ENCODE measurements around the gene OR8A1.
"Not testable (repeated sequence)": the region's sequence is repeated elsewhere in the genome, so short reads cannot be mapped to it uniquely, and the experiment has no call there.

OR8A1 gene

DNA sequence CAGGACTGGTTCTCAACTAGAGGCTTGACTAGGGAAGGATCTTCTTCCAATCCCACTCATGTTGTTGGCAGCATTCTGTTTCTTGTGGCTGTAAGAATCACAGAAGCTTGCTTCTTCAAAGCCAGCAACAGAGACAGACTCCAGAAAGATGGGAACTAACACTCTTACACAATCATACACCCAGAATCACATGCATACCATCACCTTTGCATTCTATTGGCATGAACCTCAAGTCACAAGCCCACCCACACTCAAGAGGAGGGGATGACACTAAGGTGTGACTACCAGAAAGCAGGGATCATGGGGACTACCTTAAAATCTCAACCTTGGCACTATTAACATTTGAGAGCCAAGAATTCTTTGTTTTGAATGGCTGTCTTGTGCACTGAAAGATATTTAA, 27.8 kb downstream of the OR8A1 start:
- DNase-seq: no peak

DNA sequence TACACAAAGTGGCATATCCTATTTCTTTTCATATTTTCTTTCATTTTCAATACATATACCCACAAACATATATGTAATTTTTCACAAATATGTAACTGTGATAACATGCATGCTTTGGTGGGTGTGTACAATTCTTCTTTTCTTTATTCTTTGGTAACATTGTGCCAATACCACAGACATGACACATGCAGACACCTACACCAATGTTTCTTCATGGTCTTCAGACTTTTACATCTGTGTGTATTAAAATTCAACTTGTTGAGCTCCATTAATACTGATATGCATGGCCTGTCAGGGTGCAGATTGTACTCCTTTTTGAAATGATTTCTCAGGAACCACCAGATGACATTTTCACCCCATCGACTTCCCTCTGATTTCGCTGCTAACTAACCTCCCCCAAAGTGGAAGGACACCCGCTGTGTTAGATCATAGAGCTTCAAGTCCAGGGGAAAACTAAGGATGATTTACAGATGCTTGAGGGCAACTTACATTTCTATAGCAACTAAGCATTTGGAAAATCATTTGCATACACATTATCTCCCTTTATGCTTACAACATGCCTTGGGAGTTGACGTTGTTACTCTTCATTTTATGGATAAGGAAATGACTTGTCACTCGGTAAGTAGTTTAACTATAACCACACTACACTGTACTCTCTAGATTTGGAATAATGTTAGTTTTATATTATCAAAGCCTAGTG, 31.0 kb downstream of the OR8A1 start:
- no peak for DNase-seq

DNA sequence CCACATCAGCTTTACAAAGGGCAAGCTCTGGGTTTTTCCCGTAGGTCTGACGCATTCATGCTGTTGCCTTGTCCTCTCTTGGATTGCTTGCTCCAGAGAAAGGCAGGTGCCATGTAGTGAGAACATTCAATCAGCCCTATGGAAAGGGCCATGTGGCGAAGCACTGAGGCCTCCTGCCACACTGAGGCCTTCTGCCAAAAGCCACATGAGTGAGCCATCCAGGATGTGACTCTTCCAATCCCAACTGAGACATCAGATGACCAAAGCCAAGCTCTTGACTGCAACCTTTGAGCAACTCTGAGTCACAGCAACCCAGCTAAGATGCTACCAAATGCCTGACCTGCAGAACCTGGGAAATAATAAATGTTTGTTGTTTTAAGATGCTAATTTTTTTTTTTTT, 32.4 kb downstream of the OR8A1 start:
- no peak for DNase-seq

DNA sequence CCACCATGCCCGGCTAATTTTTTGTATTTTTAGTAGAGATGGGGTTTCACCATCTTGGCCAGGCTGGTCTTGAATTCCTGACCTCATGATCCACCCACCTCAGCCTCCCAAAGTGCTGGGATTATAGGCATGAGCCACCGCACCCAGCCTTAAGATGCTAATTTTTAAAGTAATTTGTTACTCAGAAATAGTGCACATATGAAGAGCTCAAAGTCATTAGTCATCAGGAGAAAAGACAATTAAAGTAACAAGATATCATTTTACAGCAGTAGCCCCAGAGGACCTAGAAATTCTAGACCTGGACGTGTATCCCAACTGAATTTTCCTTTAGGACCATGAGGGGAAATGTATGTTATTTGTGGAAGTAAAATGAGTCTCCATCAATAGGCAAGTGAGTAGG, 32.9 kb downstream of the OR8A1 start:
- DNase-seq: not testable (repeated sequence)

DNA sequence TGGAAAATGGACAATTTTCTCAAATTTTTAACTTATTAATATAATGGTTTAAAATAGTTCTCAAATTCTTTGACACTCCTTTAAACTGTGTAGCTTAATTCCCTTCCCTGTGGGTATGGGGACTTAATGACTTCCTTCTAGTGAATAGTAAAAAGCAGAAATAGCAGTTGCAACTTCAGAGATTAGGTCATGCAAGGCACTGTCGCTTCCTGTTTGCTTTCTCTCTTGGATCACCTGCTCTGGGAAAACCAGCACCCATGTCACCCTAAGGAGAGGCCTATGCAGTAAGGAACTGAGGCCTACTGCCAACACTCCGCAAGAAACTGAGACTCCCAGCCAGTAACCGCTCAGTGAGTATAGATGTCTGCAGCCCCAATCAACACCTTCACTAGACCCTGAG, 35.9 kb downstream of the OR8A1 start:
- DNase-seq: no peak

DNA sequence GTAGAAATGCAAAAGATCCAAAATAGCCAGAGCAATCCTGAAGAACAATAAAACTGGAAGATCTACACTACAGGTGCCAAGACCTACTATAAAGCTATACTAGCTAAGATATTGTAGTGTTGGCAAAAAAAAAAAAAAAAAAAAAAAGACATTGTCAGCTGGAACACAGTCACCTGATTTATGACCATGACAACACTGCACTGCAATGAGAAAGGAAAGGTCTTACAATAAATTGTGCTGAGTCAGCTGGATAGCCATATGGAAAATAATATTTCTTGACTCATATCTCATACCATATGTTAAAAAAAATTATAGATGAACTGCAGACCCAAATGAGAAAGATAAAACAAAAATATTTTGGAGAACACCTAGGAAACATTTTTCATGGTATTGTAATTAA, 38.4 kb downstream of the OR8A1 start:
- no peak for DNase-seq

DNA sequence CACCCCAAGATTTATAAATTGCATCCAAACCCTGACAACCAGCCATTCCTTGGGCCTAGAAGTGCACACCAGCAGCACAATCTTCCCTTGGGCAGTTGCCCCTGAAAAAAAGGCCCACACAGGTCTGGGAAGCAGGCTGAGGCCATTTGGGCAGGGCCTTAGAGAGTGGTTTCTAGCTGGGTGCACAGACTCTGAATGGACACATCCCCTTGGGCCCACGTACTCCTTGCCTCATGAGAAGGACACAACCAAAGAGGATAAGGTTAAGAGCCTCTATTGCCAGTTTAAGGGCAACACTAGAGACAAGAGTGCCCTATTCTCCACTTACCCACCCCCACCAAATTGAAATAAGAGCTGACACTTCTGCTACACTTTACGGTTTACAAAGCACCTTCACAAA, 40.5 kb downstream of the OR8A1 start:
- no peak for DNase-seq

DNA sequence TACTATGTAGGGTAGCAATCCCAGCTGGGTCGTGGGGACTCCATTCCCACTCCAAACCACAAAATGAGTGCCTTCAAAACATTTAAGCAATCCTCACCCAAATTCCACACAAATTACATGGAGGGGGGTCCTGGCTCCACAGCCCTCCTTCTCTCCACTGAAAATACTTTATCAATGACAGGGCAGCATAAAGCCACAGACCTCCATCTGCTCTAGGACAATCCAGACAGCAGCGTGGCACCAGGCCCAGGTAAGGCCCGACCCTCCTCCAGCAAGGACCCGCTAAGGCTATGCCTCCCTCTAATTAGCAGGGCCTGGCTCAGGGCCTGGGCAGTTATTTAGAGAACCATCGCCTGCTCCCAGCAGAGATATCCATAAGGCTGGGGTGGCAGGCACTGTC, 41.3 kb downstream of the OR8A1 start, which contains the start of gene PANX3:
TSS of gene PANX3 (plus strand) at position 365 of the 400 bp plus-strand sequence. CDS start 129 bp downstream, outside the sequence.
- DNase-seq: no peak

DNA sequence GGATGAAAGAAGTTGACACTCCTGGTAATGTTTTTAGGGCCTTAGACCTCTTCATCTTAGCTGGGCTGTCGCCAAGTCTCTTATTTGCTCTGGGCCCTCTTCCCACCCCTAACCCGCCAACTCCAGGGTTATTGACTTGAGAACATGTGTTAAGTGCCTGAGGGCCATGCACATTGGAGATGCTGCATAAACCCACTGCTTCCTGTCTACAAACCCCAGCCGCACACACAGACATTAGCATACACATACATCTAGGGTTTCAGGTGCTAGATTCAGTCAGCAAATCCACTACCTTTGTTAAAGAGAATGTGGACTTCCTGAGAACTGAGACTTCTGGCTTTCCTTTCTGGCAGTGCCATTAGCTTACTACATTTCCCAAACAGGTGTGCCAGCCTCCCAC, 42.2 kb downstream of the OR8A1 start:
- DNase-seq: peak; percentile 9

DNA sequence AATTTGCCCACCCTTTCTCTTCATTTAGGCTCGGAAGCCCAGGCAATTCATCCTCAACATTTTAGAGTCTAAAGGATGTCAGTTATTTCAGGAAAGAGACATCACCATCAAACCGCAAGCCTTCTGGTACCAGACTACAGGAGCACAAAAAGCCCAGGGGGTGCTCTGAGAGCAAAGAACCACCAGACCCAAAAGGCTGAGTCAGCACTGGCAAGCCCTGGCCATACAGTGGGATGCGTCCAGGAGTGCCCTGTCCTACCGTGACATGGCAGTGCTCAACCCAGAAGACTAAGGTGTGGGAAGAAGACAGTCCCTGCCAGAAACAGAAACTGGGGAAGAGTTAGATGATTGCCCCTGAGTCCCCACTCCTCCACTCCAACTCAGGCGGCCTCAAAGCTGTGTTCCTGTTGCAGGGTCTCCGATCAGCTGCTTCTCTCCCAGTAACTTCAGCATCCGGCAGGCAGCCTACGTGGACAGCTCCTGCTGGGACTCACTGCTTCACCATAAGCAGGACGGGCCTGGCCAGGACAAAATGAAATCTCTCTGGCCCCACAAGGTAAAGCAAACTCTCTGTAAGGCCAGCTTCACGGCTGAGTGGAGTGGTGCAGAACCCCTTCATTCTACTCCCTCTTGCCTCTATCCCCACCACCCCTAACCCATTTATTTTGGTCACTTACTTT, 42.9 kb downstream of the OR8A1 start:
- no peak for DNase-seq

DNA sequence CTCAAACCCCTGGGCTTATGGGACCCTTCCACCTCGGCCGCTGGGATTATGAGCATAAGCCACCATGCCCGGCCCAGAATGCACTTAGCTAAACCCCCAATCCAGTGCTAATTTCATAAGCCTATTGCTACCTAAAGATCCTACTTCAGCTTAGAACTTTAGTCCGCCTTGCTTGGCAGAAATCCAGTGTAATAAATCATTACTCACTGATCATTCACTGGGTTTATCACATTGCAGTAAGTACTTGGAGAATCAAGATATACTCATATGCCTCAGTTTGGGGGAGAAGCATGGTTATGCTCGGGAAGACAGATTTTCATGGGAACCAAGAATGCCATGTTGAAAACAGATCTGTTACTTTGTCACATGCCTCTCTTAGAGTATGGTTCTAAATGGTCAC, 49.1 kb downstream of the OR8A1 start:
- DNase-seq: no peak

Data from NCI-H1105 (cell line).